ENCODE data around the gene IRF2BPL.

GRCh38 chr14:77022236-77022852, 6.2 kb downstream of the IRF2BPL start:
- no peak for TF ChIP-seq CTCF (IDR thresholded peaks at IDR 0.05; ENCODE audit: control extremely low read depth in 1 of 3, insufficient read depth in 1 of 3, low read depth in 1 of 3, low read length in 3 of 3)
- TF ChIP-seq JUN (IDR thresholded peaks at IDR 0.05; ENCODE audit: low read depth, low read length) = no peak
- TF ChIP-seq POLR2A (IDR thresholded peaks at IDR 0.05; ENCODE audit: control extremely low read depth in 1 of 2, low read depth in 2 of 2, low read length in 2 of 2) = no peak
- no peak for TF ChIP-seq EZH2 (IDR thresholded peaks at IDR 0.05; ENCODE audit: low read depth, low read length, severe bottlenecking)
- no peak for TF ChIP-seq CTBP2 (IDR thresholded peaks at IDR 0.05; ENCODE audit: borderline replicate concordance, insufficient read depth, insufficient read length, low read length)
- no peak for TF ChIP-seq CEBPB (IDR thresholded peaks at IDR 0.05; ENCODE audit: low read depth, low read length)
- no peak for TF ChIP-seq POU5F1 (IDR thresholded peaks at IDR 0.05; ENCODE audit: low read depth, low read length)
- no peak for TF ChIP-seq RFX5 (IDR thresholded peaks at IDR 0.05; ENCODE audit: borderline replicate concordance, low read depth, low read length)
- no peak for TF ChIP-seq CHD7 (IDR thresholded peaks at IDR 0.05; ENCODE audit: insufficient replicate concordance, low read length)
